RWPE2 (cell line): ENCODE data around the gene TMF1.

ENCODE experiments used
- ATAC-seq: fragments of 200-7000 bp; cut with Tn5 transposase; 3 replicates; pipeline ENCODE4 v1.9.1; 2021; ENCODE audit warnings: low read depth
- DNase-seq: peaks from one replicate; pipeline ENCODE4 v3.0.0-alpha.2; 2020; ENCODE audit warnings: low spot score
- H3K27ac ChIP-seq: fragments of 450-650 bp; 2 replicates; pipeline ENCODE4 v1.5.1; 2017; ENCODE audit warnings: mild to moderate bottlenecking; ENCODE audit not compliant: poor library complexity, severe bottlenecking
- H3K27me3 ChIP-seq: fragments of 250-450 bp; sonication (Bioruptor Pico); 2 replicates; pipeline ENCODE4 v1.5.1; 2021; ENCODE audit warnings: mild to moderate bottlenecking, moderate library complexity; ENCODE audit not compliant: insufficient read depth, poor library complexity, severe bottlenecking
- H3K36me3 ChIP-seq: fragments of 250-450 bp; sonication (Bioruptor Pico); 2 replicates; pipeline ENCODE4 v1.5.1; 2020; ENCODE audit warnings: low read depth, mild to moderate bottlenecking, moderate library complexity
- H3K4me1 ChIP-seq: fragments of 250-450 bp; sonication (Bioruptor Pico); 2 replicates; pipeline ENCODE4 v1.5.1; 2021; ENCODE audit warnings: mild to moderate bottlenecking, moderate library complexity; ENCODE audit not compliant: insufficient read depth, poor library complexity, severe bottlenecking
- H3K4me3 ChIP-seq: fragments of 250-450 bp; sonication (Bioruptor Pico); 2 replicates; pipeline ENCODE4 v1.5.1; 2021; ENCODE audit warnings: mild to moderate bottlenecking, moderate library complexity; ENCODE audit not compliant: severe bottlenecking
- H3K9me3 ChIP-seq: fragments of 250-450 bp; sonication (Bioruptor Pico); 2 replicates; pipeline ENCODE4 v1.5.1; 2021; ENCODE audit warnings: mild to moderate bottlenecking, moderate library complexity; ENCODE audit not compliant: severe bottlenecking
- TF ChIP-seq, protein P1 (sequence below): fragments of 450-650 bp; IDR thresholded peaks from one replicate; pipeline ENCODE4 v1.5.1; 2017; ENCODE audit warnings: mild to moderate bottlenecking, moderate library complexity; ENCODE audit not compliant: poor library complexity, severe bottlenecking

TMF1 gene

DNA sequence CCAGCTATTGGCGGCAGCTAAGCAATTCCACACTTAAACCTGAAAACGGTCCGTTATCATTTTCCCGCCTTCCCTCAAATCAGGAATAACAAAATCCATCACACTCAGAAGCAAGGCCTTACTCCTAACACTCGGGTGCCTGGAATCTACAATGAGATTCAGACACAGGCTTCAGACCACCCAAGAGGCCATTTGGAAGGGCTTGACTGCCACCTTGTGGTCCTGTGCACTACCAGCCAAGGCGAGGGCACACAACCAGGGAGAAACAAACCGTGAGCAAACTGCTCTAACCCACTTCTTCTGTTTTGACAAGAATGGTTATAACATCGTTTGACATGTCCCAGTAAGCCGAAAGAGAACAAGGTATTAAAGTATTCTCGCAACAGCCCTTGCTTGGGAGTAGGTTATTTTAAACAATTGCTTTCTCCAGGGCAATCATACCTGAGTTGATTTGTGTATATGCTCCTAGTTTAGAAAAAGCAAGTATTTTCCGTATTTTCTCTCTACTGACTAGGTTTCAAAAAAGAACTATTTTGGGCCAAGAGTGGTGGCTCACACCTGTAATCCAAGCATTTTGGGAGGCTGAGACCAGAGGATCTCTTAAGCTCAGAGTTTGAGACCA is 79.7 kb downstream of the TMF1 start:
- no peaks in the 10 kb centered on the region for H3K9me3 ChIP-seq
- H3K4me3 ChIP-seq, result no peak overlapping the region
- peaks cover 11% of the 10 kb centered on the region for H3K27me3 ChIP-seq
- no peak overlapping the region for H3K27ac ChIP-seq
- H3K36me3 ChIP-seq, result peaks cover 21% of the 10 kb centered on the region
- ATAC-seq, result peak; percentile 88
- no peak for DNase-seq
- TF ChIP-seq, protein P1, sequence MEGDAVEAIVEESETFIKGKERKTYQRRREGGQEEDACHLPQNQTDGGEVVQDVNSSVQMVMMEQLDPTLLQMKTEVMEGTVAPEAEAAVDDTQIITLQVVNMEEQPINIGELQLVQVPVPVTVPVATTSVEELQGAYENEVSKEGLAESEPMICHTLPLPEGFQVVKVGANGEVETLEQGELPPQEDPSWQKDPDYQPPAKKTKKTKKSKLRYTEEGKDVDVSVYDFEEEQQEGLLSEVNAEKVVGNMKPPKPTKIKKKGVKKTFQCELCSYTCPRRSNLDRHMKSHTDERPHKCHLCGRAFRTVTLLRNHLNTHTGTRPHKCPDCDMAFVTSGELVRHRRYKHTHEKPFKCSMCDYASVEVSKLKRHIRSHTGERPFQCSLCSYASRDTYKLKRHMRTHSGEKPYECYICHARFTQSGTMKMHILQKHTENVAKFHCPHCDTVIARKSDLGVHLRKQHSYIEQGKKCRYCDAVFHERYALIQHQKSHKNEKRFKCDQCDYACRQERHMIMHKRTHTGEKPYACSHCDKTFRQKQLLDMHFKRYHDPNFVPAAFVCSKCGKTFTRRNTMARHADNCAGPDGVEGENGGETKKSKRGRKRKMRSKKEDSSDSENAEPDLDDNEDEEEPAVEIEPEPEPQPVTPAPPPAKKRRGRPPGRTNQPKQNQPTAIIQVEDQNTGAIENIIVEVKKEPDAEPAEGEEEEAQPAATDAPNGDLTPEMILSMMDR, result peak; percentile 82
- no peaks in the 10 kb centered on the region for H3K4me1 ChIP-seq
